Measurements from ENCODE around the gene NLRP3. TPM values are rescaled to one million over a fixed set of nuclear protein-coding genes. Genes with fewer than 3 reads are reported as not detected.

NLRP3 gene
- total RNA-seq, 2 donors from 2014 or later: 1.1 to 1.4 TPM

DNA sequence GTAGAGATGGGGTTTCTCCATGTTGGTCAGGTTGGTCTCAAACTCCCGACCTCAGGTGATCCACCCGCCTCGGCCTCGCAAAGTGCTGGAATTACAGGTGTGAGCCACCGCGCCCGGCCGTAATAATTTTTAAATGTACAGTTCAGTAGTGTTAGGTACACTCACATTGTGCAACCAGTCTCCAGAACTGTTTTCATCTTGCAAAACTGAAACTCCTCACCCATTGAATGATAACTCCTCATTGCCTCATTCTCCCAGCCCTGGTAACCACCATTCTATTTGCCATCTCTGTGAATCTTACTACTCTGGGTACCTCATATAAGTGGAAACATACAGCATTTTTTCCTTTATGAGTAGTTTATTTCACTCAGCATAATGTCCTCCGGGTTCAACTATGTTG, 3.4 kb downstream of the NLRP3 start:
- H3K4me1 ChIP-seq (replicated peaks): no peaks in the 10 kb centered on the region

DNA sequence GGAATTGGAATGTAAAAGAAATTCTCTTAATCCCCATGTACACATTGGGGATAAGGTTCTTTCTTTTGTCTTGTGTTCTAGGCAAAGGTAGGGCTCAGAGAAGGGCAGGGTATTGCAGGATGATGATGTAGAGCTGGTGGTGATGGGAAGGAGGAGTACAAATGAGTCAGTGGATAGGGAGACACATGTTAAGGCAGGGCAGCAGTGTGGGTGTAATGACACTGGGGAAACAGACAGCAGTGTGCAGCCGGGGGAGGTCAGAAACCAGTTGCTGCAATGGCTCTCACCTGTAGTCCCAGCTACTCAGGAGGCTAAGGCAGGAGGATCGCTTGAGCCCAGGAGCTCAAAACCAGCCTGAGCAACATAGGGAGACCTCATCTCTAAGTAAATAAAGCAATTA, 5.1 kb downstream of the NLRP3 start:
- H3K27me3 ChIP-seq (replicated peaks; ENCODE audit: insufficient read depth): no peaks in the 10 kb centered on the region
- H3K4me3 ChIP-seq: no peak overlapping the region
- no peaks in the 10 kb centered on the region for H3K36me3 ChIP-seq
- no peak for DNase-seq (ENCODE audit: low spot score)
- H3K4me1 ChIP-seq (replicated peaks): no peaks in the 10 kb centered on the region
- TF ChIP-seq POLR2AphosphoS5 (IDR thresholded peaks at IDR 0.05): no peak
- no peak for TF ChIP-seq POLR2A (IDR thresholded peaks at IDR 0.05)
- TF ChIP-seq, protein P1, sequence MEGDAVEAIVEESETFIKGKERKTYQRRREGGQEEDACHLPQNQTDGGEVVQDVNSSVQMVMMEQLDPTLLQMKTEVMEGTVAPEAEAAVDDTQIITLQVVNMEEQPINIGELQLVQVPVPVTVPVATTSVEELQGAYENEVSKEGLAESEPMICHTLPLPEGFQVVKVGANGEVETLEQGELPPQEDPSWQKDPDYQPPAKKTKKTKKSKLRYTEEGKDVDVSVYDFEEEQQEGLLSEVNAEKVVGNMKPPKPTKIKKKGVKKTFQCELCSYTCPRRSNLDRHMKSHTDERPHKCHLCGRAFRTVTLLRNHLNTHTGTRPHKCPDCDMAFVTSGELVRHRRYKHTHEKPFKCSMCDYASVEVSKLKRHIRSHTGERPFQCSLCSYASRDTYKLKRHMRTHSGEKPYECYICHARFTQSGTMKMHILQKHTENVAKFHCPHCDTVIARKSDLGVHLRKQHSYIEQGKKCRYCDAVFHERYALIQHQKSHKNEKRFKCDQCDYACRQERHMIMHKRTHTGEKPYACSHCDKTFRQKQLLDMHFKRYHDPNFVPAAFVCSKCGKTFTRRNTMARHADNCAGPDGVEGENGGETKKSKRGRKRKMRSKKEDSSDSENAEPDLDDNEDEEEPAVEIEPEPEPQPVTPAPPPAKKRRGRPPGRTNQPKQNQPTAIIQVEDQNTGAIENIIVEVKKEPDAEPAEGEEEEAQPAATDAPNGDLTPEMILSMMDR (IDR thresholded peaks at IDR 0.05): no peak
- 87% methylated on average over 2 of the region's 2 CpGs for WGBS
- no peaks in the 10 kb centered on the region for H3K9me3 ChIP-seq
- intact Hi-C loops (cut with DNase I): no loop called here
- H3K27ac ChIP-seq: no peak overlapping the region

More for the DNA sequence above, 3.4 kb downstream of the NLRP3 start:
- no peaks in the 10 kb centered on the region for H3K27me3 ChIP-seq (replicated peaks; ENCODE audit: insufficient read depth)
- H3K36me3 ChIP-seq: no peaks in the 10 kb centered on the region
- 84% methylated on average over 9 of the region's 9 CpGs for WGBS
- TF ChIP-seq, protein P1 (IDR thresholded peaks at IDR 0.05): no peak
- TF ChIP-seq POLR2A (IDR thresholded peaks at IDR 0.05) (no peak), POLR2AphosphoS5 (IDR thresholded peaks at IDR 0.05) (no peak)
- no peak for DNase-seq (ENCODE audit: low spot score)
- no peaks in the 10 kb centered on the region for H3K9me3 ChIP-seq
- intact Hi-C loops (cut with DNase I): no loop called here
- H3K4me3 ChIP-seq: no peak overlapping the region
- no peak overlapping the region for H3K27ac ChIP-seq

DNA sequence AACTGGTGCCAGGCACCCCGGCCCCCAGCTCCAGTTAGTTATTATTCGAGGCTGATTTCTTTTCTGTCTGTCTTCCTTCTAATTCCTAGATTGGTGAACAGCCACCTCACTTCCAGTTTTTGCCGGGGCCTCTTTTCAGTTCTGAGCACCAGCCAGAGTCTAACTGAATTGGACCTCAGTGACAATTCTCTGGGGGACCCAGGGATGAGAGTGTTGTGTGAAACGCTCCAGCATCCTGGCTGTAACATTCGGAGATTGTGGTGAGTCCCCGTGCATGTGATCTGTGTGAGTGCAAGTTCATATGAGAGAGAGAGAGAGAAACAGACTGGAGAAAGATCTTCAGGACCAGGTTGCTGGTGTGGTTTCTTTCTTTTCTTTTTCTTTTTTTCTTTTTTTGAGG, 13.5 kb downstream of the NLRP3 start:
- Histone ChIP-seq H3K27me3 (replicated peaks; ENCODE audit: insufficient read depth) (no peaks in the 10 kb centered on the region), H3K27ac (no peak overlapping the region), H3K9me3 (no peaks in the 10 kb centered on the region), H3K36me3 (no peaks in the 10 kb centered on the region), H3K4me1 (replicated peaks) (no peaks in the 10 kb centered on the region), H3K4me3 (no peak overlapping the region)
- intact Hi-C loops (cut with DNase I): no loop called here
- WGBS: 65% methylated on average over 6 of the region's 6 CpGs
- no peak for DNase-seq (ENCODE audit: low spot score)
- TF ChIP-seq POLR2A (IDR thresholded peaks at IDR 0.05): no peak
- no peak for TF ChIP-seq POLR2AphosphoS5 (IDR thresholded peaks at IDR 0.05)
- TF ChIP-seq, protein P1 (IDR thresholded peaks at IDR 0.05): no peak

DNA sequence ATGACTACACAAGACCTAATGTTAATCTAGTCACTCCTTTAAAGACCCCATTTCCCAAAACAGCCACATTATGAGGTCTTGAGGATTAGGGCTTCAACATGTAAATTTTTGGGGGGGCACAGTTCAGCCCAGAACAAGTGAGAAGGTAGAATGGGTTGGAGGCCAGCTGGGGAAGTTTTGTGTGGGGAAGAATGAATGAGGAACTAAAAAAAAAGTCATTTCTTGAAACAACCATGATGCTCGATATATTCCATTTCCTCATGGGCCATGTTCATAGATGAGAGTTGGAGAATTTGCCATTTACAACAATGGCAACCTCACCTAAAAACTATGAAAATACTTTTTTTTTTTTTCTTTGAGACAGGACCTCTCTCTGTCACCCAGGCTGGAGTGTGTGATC, 14.5 kb downstream of the NLRP3 start:
- H3K9me3 ChIP-seq: no peaks in the 10 kb centered on the region
- DNase-seq (ENCODE audit: low spot score): no peak
- no peak overlapping the region for H3K4me3 ChIP-seq
- no peak overlapping the region for H3K27ac ChIP-seq
- H3K27me3 ChIP-seq (replicated peaks; ENCODE audit: insufficient read depth): no peaks in the 10 kb centered on the region
- intact Hi-C loops (cut with DNase I): no loop called here
- no peaks in the 10 kb centered on the region for H3K4me1 ChIP-seq (replicated peaks)
- H3K36me3 ChIP-seq: no peaks in the 10 kb centered on the region
- WGBS: 78% methylated on average over 1 of the region's 1 CpG
- TF ChIP-seq POLR2AphosphoS5 (IDR thresholded peaks at IDR 0.05) (no peak), POLR2A (IDR thresholded peaks at IDR 0.05) (no peak)
- TF ChIP-seq, protein P1 (IDR thresholded peaks at IDR 0.05): no peak

DNA sequence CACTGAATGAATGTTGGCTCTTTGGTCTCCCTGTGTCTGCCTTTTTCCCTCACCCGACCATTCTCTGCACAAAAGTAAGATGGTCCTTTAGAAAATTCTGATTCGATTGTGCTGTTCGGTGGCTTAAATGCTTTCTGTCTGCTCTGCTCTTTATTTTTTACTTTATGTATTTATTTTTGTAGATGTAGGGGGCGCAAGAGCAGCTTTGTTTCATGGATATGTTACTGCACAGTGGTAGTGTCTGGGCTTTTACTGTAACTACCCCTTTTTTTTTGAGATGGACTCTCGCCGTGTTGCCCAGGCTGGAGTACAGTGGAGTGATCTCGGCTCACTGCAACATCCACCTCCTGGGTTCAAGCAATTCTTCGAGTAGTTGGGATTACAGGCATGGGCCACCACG, 15.7 kb downstream of the NLRP3 start:
- intact Hi-C loops (cut with DNase I): no loop called here
- H3K36me3 ChIP-seq: no peaks in the 10 kb centered on the region

More for the DNA sequence above, 15.7 kb downstream of the NLRP3 start:
- WGBS: 88% methylated on average over 9 of the region's 9 CpGs
- DNase-seq (ENCODE audit: low spot score): no peak
- H3K4me3 ChIP-seq: no peak overlapping the region
- no peak for TF ChIP-seq POLR2A (IDR thresholded peaks at IDR 0.05)
- TF ChIP-seq, protein P1 (IDR thresholded peaks at IDR 0.05): no peak
- TF ChIP-seq POLR2AphosphoS5 (IDR thresholded peaks at IDR 0.05): no peak
- no peak overlapping the region for H3K27ac ChIP-seq
- H3K4me1 ChIP-seq (replicated peaks): no peaks in the 10 kb centered on the region
- H3K9me3 ChIP-seq: no peaks in the 10 kb centered on the region
- H3K27me3 ChIP-seq (replicated peaks; ENCODE audit: insufficient read depth): no peaks in the 10 kb centered on the region

Measured in prostate gland (tissue), 2 donors.